ENCODE results near the gene HAUS1.
"Not testable (repeated sequence)": the region's sequence is repeated elsewhere in the genome, so short reads cannot be mapped to it uniquely, and the experiment has no call there.

Gene HAUS1

DNA sequence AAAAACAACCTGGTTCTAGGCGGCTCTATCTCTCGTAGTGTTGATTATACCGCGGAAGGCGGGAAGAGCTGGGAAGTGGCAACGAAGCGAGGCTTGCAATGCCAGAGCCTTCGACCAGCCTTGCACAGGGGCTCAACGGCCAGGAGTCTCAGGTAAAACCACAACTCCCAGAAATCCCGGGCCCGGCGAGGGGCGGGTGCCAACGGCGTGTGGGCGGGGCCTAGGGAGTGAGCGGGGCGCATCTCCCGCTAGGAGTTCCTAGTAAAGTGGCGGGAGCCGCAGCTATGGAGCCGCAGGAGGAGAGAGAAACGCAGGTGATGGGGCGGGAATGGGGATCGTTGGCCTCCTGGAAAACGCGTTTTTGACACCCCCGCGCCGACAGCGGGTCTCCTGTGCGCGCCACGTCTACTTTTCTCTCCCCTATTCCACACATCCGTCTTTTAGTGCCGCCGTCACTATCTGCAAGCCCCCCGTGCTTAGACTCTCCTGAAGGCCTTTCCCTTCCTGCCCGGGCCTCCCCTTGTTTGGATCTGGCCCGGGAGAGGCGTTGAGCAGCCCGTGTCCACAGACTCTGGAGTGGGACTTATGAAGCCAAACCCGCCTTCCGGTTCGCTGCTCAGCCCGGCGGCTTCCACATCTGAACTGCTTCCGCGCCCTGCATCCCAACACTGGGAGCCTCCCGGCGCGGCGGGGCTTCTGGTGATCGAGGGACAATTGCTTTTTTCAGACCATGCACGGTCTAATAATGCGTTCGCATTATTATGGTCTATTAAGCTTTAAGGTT, at the start of gene HAUS1:
Gene HAUS1, plus strand, starts transcription at position 258 of the 784 bp plus-strand sequence. Its CDS starts 27 bp downstream, at position 285.
- peak; percentile 93 for DNase-seq

DNA sequence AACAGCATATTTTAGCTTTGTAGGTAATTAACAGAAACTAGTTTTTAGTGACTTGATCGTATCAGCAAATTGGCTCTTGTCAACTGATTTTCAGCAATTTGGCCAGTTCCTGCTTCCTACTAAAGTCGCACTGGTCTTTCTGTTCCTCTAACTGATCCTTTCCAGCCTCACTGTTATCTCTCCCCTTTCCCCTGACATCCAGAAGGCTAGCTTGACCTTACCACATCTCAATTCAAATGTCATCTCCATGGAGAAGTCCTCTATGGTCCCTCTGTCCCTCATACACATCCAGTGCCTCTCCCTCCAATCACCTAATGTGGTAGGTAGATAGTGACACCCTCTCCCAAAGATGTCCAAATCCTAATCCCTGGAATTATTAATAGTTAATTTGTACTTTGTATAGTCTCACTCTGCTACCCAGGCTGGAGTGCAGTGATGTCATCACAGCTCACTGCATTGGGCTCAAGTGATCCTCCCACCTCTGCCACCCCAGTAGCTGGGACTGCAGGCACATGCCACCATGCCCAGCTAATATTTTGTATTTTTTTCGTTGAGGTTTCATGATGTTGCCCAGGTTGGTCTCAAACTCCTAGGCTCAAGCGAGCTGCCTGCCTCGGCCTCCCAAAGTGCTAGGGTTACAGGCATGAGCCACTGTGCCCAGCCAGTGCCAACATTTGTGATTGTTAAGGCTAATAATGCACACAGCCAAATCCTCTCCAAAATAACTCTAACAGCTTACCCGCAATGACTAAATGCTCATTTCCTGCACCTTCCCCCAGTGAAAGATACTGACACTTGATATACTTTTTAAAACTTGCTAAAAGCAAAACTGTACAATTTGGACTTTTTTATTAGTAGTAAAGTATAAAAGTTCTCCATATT, 49.0 kb upstream of the HAUS1 start:
- no peak for DNase-seq

- DNase-seq, result no peak
These were observed 48.4 kb upstream of the HAUS1 start for GRCh38 chr18:46055838-46056230.

DNA sequence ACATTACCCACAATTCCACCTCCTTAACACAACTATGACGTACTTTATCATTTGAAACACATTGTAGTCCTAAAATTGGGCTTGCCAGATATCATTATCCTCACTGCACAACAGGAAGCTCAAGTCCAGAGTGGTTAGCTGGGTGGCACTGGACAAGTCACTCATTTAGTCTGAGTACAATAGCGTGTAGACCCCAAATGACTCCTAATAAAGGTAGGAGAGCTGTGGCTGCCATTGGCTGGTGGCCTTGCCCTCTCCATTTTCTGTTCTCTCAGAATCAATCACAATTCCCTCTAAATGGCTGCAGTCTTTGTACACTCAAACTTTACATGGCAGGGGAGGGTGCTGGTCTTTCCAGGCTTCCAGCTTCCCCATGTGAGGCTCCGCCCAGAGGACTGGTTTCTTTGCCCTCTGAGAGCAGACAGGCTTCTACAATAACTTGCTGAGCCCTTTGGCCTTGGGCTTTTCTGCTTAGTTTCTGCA, 43.8 kb upstream of the HAUS1 start:
- DNase-seq, result no peak

GRCh38 chr18:46061387-46061786, 42.8 kb upstream of the HAUS1 start:
- no peak for DNase-seq

- no peak for DNase-seq
These were observed 42.4 kb upstream of the HAUS1 start for GRCh38 chr18:46061796-46062195.

- DNase-seq, result no peak
These were observed 41.4 kb upstream of the HAUS1 start for GRCh38 chr18:46062781-46063180.

DNA sequence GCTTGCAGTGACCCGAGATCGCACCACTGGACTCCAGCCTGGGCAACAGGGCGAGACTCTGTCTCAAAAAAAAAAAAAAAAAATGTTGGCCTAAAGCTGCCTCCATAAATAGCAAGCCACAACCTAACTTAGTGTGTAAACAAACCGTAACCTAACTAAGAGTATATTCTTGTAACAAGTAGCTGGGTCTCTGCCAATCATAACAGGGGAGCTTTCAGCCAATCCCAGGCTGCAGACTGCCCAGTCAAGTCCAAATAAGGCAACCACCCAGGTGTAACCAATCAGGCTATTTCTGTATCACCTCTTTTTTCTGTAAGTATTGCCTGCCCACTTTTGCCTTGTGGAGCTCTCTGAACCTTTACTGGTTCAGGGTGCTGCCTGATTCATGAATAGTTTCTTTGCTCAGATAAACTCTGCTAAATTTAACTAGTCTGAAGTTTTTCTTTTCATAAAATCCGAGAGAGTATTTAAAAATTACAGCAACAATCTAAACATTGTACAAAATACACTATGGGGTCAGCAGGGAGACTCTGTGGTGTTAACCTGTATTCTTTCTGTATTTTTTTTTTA, 36.7 kb upstream of the HAUS1 start:
- DNase-seq, result no peak

GRCh38 chr18:46068763-46069162, 35.4 kb upstream of the HAUS1 start:
- DNase-seq, result no peak

DNA sequence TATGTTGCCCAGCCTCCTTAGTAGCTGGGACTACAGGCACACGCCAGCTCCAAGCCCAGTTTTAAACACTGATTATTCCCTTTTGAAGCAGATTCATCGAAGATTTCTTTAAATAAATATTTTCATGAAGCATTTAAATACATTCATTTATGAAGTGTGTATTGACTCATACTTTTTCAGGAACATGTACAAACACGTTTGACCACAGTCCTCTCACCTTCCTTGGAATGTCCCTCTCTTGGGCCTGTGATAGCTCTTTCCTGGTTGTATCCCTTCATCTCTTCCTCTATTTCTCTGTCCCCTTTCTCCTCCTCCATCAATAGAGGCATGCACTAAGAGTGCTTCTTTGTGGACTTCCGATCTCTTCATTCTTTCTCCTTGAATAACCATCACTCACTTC, 34.7 kb upstream of the HAUS1 start:
- DNase-seq, result no peak

DNA sequence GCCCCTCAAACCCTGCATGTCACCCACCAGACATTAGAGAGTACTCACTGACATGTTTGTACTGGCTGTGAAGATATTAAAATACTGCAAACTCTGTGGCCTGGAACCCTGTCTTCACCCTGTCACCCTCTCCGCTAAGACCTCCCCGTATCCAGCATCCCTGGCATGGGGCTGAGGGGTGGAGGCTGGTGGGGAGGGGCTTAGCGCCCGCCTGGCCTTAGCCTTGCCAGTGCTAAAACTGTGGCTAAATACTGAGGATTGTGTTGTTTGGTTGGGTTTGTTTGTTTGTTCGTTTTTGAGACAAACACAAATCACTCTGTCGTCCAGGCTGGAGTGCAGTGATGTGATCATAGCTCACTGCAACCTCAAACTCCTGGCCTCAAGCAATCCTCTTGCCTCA, 34.0 kb upstream of the HAUS1 start:
- DNase-seq, result no peak

GRCh38 chr18:46070815-46071652, 33.2 kb upstream of the HAUS1 start:
- DNase-seq, result peak; percentile 51

GRCh38 chr18:46071653-46072375, 32.4 kb upstream of the HAUS1 start, which contains the start of gene PSTPIP2:
PSTPIP2 (minus strand) TSS chr18:46072260; CDS start chr18:46072188, 72 bp downstream.
- peak; percentile 79 for DNase-seq

GRCh38 chr18:46072376-46072867, 31.8 kb upstream of the HAUS1 start:
- no peak for DNase-seq

- no peak for DNase-seq
These were observed 31.2 kb upstream of the HAUS1 start for GRCh38 chr18:46072959-46073358.

GRCh38 chr18:46073474-46074331, 30.5 kb upstream of the HAUS1 start:
- DNase-seq, result peak; percentile 67

DNA sequence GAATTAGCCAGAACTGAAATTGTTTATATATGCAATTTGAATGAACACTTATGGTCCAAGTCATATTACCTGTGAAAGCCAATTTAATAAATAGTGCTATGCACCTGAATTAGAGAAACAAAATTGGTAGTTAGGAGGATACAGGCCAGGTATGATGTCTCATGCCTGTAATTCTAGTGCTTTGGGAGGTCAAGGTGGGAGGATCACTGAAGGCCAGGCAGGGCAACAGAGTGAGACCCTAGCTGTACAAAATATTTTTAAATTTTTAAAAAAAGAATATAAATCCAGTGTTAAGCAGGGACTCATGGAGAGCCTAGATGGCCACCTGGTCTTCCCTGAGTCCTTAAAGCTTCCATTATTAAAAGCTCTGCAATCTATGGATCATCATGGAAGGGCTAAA, 24.8 kb upstream of the HAUS1 start:
- no peak for DNase-seq

DNA sequence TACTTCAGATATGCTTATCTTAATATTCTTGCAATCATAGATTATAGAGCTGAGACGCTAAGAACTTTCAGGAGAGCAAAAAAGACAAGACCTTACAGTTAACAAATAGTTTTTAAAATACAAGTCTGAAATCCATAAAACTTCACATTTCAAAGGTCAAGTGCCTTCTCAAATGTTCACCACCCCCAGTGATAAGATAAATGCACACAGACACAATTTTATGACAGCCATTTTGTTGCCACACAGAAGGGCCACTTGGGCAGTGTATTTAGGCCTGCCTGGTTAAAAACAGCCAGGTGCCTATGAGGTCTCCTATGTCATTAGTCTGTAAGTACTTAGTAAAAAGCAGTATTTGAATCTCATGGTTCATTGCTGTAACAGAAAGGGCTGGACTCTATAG, 24.0 kb upstream of the HAUS1 start:
- no peak for DNase-seq

GRCh38 chr18:46084431-46084830, 19.8 kb upstream of the HAUS1 start:
- DNase-seq, result no peak

- DNase-seq, result not testable (repeated sequence)
These were observed 15.7 kb upstream of the HAUS1 start for GRCh38 chr18:46088501-46088900.

DNA sequence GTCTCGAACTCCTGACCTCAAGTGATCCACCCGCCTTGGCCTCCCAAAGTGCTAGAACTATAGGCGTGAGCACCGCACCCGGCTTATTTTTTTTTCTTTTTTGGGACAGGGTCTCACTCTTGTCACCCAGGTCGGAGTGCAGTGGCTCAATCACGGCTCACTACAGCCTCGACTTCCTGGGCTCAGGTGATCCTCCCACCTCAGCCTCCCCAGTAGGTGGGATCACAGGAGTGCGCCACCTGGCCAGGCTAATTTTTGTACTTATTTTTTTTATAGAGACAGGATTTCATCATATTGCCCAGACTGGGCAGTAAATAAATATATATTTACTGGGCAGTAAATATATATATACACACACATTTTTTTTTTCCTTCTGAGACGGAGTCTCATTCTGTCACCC, 8.7 kb upstream of the HAUS1 start:
- no peak for DNase-seq

Measured in stimulated activated CD8-positive, alpha-beta memory T cell treated with anti-CD3 and anti-CD28 coated beads, Interleukin-4, amount 100 ng/mL, for 48 hours (primary cell).